ENCODE measurements around the gene FGF22. TPM values are rescaled to one million over a fixed set of nuclear protein-coding genes. Genes with fewer than 3 reads are reported as not detected.
"Not testable (repeated sequence)": the region's sequence is repeated elsewhere in the genome, so short reads cannot be mapped to it uniquely, and the experiment has no call there.

Gene FGF22
- total RNA-seq, 1 donor from 2014 or later: 0.38 TPM

- TF ChIP-seq CTCF (IDR thresholded peaks at IDR 0.05; ENCODE audit: unreplicated experiment): no peak
- H3K27ac Mint-ChIP-seq: no peak overlapping the region
- no peak for DNase-seq (ENCODE audit: low spot score in 2 of 2, unreplicated experiment in 2 of 2)
- no peaks in the 10 kb centered on the region for H3K27me3 Mint-ChIP-seq (ENCODE audit: low read depth)
- H3K9me3 Mint-ChIP-seq: no peaks in the 10 kb centered on the region
- no peaks in the 10 kb centered on the region for H3K4me1 Mint-ChIP-seq
- H3K36me3 Mint-ChIP-seq: peaks cover 27% of the 10 kb centered on the region
- no peak overlapping the region for H3K4me3 Mint-ChIP-seq
Measured at GRCh38 chr19:618674-619285, 20.9 kb upstream of the FGF22 start.

- Mint-ChIP-seq H3K4me3 (no peak overlapping the region), H3K4me1 (no peaks in the 10 kb centered on the region), H3K36me3 (peaks cover 23% of the 10 kb centered on the region), H3K9me3 (no peaks in the 10 kb centered on the region), H3K27me3 (ENCODE audit: low read depth) (no peaks in the 10 kb centered on the region), H3K27ac (no peak overlapping the region)
- no peak for TF ChIP-seq CTCF (IDR thresholded peaks at IDR 0.05; ENCODE audit: unreplicated experiment)
- no peak for DNase-seq (ENCODE audit: low spot score in 2 of 2, unreplicated experiment in 2 of 2)
Measured at GRCh38 chr19:619286-620002, 20.2 kb upstream of the FGF22 start.

- Mint-ChIP-seq H3K27ac (no peak overlapping the region), H3K36me3 (peaks cover 17% of the 10 kb centered on the region), H3K9me3 (no peaks in the 10 kb centered on the region), H3K4me3 (no peak overlapping the region), H3K4me1 (no peaks in the 10 kb centered on the region), H3K27me3 (ENCODE audit: low read depth) (no peaks in the 10 kb centered on the region)
- no peak for DNase-seq (ENCODE audit: low spot score in 2 of 2, unreplicated experiment in 2 of 2)
- no peak for TF ChIP-seq CTCF (IDR thresholded peaks at IDR 0.05; ENCODE audit: unreplicated experiment)
Measured at GRCh38 chr19:620166-620862, 19.4 kb upstream of the FGF22 start.

- H3K27me3 Mint-ChIP-seq (ENCODE audit: low read depth); H3K27ac Mint-ChIP-seq; DNase-seq (ENCODE audit: low spot score in 2 of 2, unreplicated experiment in 2 of 2); H3K4me3 Mint-ChIP-seq; H3K9me3 Mint-ChIP-seq; H3K4me1 Mint-ChIP-seq: not testable (repeated sequence)
- peaks cover 16% of the 10 kb centered on the region for H3K36me3 Mint-ChIP-seq
Measured at GRCh38 chr19:621191-621590, 18.5 kb upstream of the FGF22 start.

- H3K9me3 Mint-ChIP-seq: no peaks in the 10 kb centered on the region
- H3K36me3 Mint-ChIP-seq: peaks cover 16% of the 10 kb centered on the region
- H3K27ac Mint-ChIP-seq: no peak overlapping the region
- no peak for DNase-seq (ENCODE audit: low spot score in 2 of 2, unreplicated experiment in 2 of 2)
- H3K4me3 Mint-ChIP-seq: no peak overlapping the region
- no peaks in the 10 kb centered on the region for H3K27me3 Mint-ChIP-seq (ENCODE audit: low read depth)
- H3K4me1 Mint-ChIP-seq: no peaks in the 10 kb centered on the region
- TF ChIP-seq CTCF (IDR thresholded peaks at IDR 0.05; ENCODE audit: unreplicated experiment): no peak
Measured at GRCh38 chr19:621819-622218, 17.9 kb upstream of the FGF22 start.

GRCh38 chr19:622666-623065 is 17.0 kb upstream of the FGF22 start:
- TF ChIP-seq CTCF (IDR thresholded peaks at IDR 0.05; ENCODE audit: unreplicated experiment): no peak
- H3K4me3 Mint-ChIP-seq: no peak overlapping the region

More at GRCh38 chr19:622666-623065, 17.0 kb upstream of the FGF22 start:
- Mint-ChIP-seq H3K27me3 (ENCODE audit: low read depth) (no peaks in the 10 kb centered on the region), H3K9me3 (no peaks in the 10 kb centered on the region), H3K36me3 (peaks cover 15% of the 10 kb centered on the region), H3K27ac (no peak overlapping the region), H3K4me1 (no peaks in the 10 kb centered on the region)
- DNase-seq (ENCODE audit: low spot score in 2 of 2, unreplicated experiment in 2 of 2): no peak

All from mesothelial cell of epicardium (in vitro differentiated cells).